ENCODE measurements around the gene DAPK1.

- no peak for TF ChIP-seq ISL1 (CRISPR knock-in tag; IDR thresholded peaks at IDR 0.05)
- no peak for TF ChIP-seq ZFP3 (CRISPR knock-in tag; IDR thresholded peaks at IDR 0.05)
- no peak for TF ChIP-seq GLIS3 (CRISPR knock-in tag; IDR thresholded peaks at IDR 0.05)
- no peak for TF ChIP-seq CSRNP3 (CRISPR knock-in tag; IDR thresholded peaks at IDR 0.05)
- no peak for TF ChIP-seq TSHZ2 (CRISPR knock-in tag; IDR thresholded peaks at IDR 0.05)
- no peak for TF ChIP-seq ZNF8 (CRISPR knock-in tag; IDR thresholded peaks at IDR 0.05)
- no peak for TF ChIP-seq PATZ1 (CRISPR knock-in tag; IDR thresholded peaks at IDR 0.05; ENCODE audit: borderline replicate concordance)
Measured at GRCh38 chr9:87717456-87717855, 219.8 kb downstream of the DAPK1 start.

Data from SK-N-SH treated with all-trans-retinoic acid at 6 μM for 48 hours (cell line).